Glomerular visceral epithelial cell (primary cell): ENCODE measurements around the gene RGS7.
"Not testable (repeated sequence)": the region's sequence is repeated elsewhere in the genome, so short reads cannot be mapped to it uniquely, and the experiment has no call there.

Experiments
- DNase-seq: peaks from one replicate; pipeline ENCODE4 v3.0.0-alpha.2; 2016; ENCODE audit errors: extremely low spot score

The RGS7 gene

GRCh38 chr1:240987928-240988327, 369.1 kb downstream of the RGS7 start:
- DNase-seq, result no peak

- DNase-seq, result no peak
Measured at GRCh38 chr1:240985081-240985480, 371.9 kb downstream of the RGS7 start.

DNA sequence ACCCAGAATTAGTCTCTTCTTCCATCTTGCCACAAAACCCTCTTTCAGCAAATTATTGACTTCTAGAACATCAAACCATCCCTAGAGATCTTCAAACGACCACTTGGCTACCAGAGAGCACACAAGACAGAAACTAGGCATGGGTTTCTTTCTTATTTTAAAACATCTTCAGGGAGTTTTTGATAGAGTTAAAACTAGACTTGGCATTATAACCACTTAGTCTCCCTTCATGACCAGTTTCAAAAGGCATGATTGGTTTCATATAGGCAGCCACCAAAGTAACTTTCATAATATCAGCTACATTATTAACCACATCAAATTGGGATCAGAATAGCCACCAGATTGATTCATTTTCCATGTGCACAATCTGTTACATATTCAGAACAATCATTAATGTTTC, 376.7 kb downstream of the RGS7 start:
- DNase-seq, result no peak

- no peak for DNase-seq
Measured at GRCh38 chr1:240976685-240977084, 380.3 kb downstream of the RGS7 start.

- DNase-seq, result no peak
Measured at GRCh38 chr1:240973875-240974274, 383.1 kb downstream of the RGS7 start.

- not testable (repeated sequence) for DNase-seq
Measured at GRCh38 chr1:240972059-240972458, 384.9 kb downstream of the RGS7 start.

DNA sequence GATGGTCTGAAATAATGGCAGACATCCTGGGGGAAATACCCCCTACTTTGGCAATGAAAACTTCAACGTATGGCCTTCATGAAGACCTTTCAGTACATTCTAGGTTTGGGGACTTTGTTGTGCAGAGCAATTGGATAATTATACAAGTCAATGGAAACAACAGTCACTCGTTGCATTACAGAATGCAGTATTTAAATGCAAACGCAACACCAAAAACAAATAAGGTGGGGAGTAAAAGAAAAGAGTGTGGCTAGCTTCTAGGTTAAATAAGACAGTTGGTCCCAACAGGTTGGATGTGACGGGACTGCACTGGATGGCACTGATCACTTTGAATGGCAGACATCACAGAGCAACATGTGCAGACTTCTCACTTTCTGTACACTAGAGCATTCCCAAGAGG, 386.8 kb downstream of the RGS7 start:
- no peak for DNase-seq

DNA sequence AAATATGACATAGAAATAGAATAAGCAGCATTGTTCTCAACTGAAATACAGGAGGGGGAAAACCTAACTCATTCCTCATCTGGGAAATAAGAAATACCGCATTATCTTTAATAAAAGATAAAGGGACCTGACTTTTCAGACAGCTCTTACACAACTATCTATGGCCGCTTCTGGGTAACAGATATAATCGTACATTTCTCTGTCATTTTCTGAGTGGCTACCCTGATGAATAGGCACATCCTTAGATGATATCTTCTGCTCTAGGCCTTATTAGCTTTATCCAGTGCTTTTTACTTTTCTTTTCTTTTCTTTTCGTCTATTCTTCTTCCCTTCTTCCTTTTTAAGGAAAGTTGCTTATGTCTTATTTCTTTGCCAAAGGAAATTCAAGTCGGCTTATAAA, 388.1 kb downstream of the RGS7 start:
- no peak for DNase-seq

DNA sequence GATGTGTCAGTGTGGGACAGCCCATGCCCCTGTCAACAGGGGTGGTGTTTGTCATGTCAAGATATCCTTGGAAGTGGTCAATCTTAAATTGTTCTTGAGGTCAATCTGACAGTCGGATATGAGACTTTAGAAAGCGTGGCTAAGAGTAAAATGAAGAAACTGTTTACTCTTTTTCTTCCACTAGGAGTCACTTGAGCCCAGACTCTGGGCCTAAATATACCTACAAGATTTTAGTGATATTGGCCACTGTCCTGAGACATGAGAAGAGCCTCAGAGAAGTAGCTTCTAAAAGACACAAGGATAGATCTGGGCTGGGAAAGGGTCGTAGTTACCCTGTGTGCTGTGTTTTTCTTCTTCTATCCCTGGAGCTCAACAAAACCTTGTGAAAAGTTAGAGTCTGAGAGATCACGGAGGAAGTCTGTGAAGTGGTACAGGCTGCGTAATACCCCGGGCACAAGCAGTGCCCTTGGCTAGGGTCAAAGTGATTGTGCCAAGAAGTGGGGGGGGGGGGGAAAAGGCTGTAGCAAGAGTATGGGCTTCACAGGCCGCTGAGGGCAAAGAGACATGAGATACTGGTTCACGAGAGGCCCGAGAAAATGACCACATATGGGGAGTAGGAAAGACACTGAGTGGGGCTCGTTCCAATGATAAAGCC, 389.8 kb downstream of the RGS7 start:
- no peak for DNase-seq

DNA sequence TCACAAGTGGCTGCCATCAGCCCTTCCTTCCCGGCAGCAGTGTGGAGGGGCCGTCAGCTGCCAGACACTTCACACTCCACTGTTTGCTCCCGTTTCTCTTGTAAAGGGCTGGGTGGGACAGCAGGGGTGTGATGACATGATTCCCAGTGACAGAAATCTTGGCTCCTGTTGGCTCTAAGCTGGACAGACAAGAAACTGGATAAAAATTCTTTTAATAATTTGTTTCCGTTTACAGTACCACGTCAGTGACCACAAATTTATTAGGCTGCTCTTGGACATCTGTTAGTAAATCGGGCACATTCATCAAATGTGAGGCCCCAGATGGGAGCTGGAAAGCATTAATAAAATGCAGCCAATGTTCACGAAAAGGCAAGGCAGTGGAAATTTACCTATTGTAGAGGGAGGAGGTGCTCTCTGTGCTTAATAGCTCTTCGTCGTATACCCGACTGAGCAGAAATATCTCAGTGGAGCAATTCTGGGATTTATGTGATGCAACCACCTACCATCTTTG, 391.4 kb downstream of the RGS7 start:
- DNase-seq, result no peak

DNA sequence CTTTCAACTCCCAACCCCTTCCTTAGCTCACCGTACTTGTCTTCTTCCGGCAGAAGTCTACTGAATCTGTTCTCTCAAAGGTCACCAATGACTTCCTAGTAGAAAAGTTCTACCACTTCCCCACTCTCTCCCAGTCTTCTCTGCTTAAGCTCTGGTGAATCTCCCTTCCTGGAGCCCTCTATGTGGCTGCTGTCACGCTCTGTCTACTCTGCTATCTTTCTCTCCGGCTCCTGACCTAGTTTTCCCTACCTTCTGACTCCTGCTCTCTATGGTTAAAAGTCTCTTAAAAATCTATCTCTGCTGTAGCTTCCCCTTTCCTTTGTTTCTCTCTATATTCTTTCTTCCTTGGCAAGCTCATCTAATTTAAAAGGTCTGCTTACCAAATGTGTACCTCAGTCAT, 394.9 kb downstream of the RGS7 start:
- DNase-seq, result no peak

- no peak for DNase-seq
Measured at GRCh38 chr1:240956424-240956823, 400.6 kb downstream of the RGS7 start.

DNA sequence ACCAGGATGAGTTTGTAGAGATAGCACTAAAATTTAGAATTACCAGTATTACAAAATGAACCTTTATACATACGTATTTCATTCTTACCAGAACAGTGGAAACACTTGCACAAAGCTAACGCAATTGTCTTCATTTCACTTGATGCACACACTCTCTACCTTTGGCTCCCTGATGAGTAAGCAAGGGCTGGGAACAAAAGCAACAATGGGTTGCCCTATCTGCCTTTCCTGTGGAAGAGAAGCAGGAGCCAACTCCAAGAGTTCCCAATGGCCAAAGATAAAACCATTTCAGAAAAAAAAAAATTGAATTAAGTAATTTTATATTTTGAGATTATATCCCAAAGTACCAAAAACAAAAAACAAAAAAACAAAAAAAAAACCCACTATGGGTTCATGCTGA, 401.0 kb downstream of the RGS7 start:
- DNase-seq, result no peak

DNA sequence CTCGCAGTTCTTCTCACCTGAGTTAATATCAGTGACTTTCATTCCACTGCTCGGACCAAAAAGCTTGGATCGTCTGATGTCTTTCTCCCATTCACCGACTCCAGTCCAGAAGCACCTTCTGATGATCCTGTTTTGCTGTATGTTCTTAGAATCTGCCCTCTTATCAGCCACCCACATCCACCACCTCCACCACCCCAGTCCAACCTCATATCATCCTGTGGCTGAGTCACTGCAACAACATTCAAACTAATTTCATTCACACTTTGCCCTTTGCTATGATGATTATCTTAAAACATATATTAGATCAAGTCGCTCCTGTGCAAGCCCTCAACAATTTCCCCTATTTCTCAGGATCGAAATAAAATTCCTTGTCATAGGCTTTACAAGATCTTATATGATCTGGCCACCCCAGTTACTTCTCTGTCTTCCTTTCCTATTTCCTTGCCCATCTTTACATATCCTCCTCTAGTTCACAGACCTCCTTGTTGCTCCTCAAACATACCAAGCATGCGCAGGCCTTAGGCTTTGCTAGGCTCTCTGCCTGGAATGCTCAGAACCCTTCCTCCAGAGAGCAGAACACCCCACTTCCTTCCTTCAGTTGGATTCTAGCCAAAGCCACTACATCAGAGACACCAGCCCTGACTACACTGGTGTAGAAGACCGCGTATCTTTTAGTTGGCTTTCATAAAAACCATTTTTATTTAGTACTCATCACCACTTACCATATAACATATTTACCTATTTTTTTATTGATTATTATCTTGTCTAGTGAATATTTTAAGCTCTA, 409.4 kb downstream of the RGS7 start:
- DNase-seq, result no peak

GRCh38 chr1:240946926-240947325, 410.1 kb downstream of the RGS7 start:
- peak; percentile 15 for DNase-seq

DNA sequence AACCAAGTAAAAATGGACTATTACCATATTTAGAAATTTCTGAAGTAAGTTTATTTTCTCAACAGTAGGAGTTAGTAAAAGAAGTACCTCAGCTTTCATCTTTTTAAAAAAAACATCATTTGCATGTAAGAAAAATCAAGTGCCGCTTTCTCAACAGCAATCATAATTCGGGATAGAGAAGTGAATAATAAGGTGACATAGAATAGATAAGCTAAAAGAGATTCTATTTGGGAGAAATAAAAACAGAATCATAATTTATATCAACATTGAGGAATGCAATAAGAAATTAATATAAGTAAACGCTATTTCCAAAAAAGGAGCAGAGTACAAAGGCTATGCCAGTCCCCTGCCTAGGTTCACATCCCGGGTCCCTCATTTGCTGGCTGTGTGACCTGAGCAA, 414.1 kb downstream of the RGS7 start:
- no peak for DNase-seq

GRCh38 chr1:240941701-240942370, 415.2 kb downstream of the RGS7 start:
- DNase-seq, result no peak

GRCh38 chr1:240936911-240937668, 419.9 kb downstream of the RGS7 start:
- no peak for DNase-seq

DNA sequence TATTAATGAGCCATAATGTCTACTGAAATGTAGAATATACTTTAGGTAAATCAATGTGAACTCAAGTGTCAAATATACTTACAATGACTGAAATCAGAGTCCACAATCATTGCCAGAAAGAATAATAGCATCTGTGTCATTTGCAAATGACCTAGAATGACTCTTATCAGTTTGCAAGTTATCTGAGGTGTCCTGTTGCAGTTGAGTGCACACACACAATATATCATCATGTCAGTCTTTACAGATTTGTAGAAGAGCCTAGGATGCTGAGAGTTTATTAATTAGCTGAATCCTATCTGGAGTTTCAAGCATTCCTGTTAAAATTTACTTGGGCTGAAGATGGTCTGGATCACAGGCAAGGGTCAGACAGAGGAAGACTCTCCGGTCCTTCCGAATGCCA, 421.1 kb downstream of the RGS7 start:
- DNase-seq, result no peak

GRCh38 chr1:240931031-240931430, 426.0 kb downstream of the RGS7 start:
- DNase-seq, result no peak

GRCh38 chr1:240928265-240928664, 428.7 kb downstream of the RGS7 start:
- DNase-seq, result no peak

DNA sequence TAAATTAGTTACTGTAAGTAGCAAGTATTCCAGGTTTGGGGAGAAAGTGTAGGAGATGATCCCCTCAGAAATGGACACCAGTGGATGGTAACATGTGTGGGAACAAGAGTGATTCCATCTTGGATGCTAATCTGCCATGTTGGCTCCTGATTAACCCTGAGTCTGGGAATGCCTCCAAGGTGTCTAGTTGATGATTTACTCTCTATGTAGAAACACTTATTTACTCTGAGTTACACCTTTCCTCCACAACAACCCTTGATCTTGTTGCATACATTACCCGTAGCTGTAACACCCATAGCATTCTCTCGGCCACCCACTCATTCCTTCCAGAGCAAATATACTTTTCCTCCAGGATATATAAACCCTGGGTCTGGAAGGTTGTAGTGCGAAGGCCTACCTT, 429.2 kb downstream of the RGS7 start:
- DNase-seq, result no peak
